Astrocyte of the cerebellum (primary cell): Measurements from ENCODE around the gene PGAM5.

Experiments used
- DNase-seq: peaks from one replicate; pipeline ENCODE4 v3.0.0-alpha.2; 2011; ENCODE audit warnings: low read depth
- H3K4me3 ChIP-seq: 2 replicates; pipeline ENCODE4 v1.5.1; 2011; ENCODE audit warnings: mild to moderate bottlenecking, low read depth, low read length, moderate library complexity
- in situ Hi-C: cut with HindIII; loops from 2 replicates; pipeline ENCODE4 v1.10.0; 2017; ENCODE audit warnings: low sequenced_read_pairs
- TF ChIP-seq, protein P1 (sequence below): IDR thresholded peaks from 2 replicates; pipeline ENCODE4 v1.5.1; 2012; ENCODE audit warnings: low read length, low read depth, moderate library complexity, mild to moderate bottlenecking; ENCODE audit errors: missing control alignments

PGAM5 gene

DNA sequence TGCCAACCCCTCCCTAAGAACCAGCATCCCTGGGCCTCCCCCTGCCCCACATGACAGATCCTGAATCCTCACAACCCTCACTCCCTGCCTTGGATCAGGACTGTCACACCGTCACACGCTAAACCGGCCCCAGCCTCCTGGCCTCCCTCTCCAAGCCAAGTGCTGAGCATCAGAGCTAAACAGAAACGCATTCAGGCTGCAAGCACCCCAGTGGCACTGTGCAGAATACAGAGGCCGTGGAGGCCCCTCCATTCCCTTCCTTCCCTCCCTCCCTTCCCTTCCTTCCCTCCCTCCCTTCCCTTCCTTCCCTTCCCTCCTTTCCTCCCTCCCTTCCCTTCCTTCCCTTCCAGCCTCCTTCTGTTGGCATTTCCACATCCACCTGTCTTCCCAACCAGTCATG, 36.1 kb upstream of the PGAM5 start:
- in situ Hi-C loops, result no loop called here
- no peak overlapping the region for H3K4me3 ChIP-seq
- TF ChIP-seq, protein P1, sequence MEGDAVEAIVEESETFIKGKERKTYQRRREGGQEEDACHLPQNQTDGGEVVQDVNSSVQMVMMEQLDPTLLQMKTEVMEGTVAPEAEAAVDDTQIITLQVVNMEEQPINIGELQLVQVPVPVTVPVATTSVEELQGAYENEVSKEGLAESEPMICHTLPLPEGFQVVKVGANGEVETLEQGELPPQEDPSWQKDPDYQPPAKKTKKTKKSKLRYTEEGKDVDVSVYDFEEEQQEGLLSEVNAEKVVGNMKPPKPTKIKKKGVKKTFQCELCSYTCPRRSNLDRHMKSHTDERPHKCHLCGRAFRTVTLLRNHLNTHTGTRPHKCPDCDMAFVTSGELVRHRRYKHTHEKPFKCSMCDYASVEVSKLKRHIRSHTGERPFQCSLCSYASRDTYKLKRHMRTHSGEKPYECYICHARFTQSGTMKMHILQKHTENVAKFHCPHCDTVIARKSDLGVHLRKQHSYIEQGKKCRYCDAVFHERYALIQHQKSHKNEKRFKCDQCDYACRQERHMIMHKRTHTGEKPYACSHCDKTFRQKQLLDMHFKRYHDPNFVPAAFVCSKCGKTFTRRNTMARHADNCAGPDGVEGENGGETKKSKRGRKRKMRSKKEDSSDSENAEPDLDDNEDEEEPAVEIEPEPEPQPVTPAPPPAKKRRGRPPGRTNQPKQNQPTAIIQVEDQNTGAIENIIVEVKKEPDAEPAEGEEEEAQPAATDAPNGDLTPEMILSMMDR, result no peak
- no peak for DNase-seq

DNA sequence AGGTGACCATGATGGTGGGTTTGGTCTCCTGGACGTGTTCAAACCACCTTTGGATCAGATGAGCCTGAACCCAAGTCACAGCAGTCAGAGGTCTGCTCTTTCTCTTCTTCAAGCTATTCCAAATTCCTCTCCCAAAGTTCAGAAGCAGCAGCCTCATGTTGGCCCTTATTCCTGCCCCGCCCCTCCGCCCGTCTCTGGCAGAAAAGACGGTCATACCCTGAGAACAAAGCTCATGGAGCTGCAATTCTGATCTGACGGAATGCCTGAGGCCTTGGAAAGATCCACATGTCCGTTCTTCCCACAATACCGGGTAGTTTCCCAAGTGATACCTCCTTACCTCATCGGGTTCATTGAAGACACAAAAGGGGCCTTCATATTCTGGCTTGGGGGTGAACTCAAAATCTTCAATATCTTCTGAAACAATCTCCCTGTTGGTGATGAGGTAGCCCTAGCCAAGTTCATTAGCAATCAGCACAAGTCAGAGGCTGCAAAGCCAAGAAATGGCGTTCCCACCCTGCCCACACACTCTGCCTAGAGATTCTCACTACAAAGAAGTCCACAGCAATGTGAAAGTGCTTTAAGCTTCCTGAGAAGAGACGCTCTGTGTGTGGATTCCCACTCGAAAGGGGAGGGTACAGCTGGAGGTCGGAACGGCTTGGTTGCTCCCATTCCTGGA, 34.7 kb upstream of the PGAM5 start:
- in situ Hi-C loops, result no loop called here
- TF ChIP-seq, protein P1, result no peak

DNA sequence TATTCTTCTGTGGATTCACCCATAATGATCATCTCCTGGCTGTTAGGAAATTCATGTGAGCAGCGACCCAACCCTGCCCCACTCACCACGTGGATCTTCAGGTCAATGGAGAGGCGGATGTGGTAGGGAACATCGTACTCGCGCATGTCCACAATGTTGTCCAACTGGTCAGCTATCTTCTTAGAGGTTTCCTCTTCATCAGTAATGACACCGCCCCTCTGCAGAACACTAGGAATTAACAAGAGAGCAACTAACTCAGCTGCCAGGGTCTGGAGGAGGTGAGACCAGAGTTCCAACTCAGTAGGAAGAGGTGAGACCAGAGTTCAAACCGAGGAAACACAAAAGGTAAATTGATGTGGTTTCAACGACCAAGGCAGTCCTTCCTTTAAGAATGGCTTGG, 33.1 kb upstream of the PGAM5 start:
- no peak overlapping the region for H3K4me3 ChIP-seq
- DNase-seq, result no peak
- TF ChIP-seq, protein P1, result no peak
- in situ Hi-C loops, result no loop called here

More for the DNA sequence above, 34.7 kb upstream of the PGAM5 start:
- DNase-seq, result no peak
- H3K4me3 ChIP-seq, result no peak overlapping the region

DNA sequence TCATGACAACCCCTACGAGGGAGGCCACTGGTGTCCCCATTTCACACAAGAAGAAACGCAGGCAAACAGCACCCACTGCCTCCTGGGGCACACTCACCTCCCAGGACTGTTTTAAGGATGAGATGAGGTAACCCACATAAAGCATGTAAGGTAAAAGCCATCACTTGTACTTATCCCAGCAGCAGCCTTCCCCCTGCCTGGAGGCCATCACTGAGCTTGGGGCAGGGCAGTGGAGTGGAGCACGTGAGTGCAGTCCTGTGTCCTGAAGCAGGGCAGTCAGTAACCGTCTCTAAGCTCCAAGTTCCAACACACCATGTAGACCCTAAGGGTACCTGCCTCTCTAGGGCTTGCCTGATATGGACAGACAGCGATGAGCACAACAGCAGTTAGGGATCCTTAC, 25.2 kb upstream of the PGAM5 start:
- in situ Hi-C loops, result loop anchor here (5.0 kb wide), 1 partner anchor 68 kb away; the partner anchor contains the start of gene P2RX2
- no peak overlapping the region for H3K4me3 ChIP-seq
- DNase-seq, result no peak
- TF ChIP-seq, protein P1, result no peak

DNA sequence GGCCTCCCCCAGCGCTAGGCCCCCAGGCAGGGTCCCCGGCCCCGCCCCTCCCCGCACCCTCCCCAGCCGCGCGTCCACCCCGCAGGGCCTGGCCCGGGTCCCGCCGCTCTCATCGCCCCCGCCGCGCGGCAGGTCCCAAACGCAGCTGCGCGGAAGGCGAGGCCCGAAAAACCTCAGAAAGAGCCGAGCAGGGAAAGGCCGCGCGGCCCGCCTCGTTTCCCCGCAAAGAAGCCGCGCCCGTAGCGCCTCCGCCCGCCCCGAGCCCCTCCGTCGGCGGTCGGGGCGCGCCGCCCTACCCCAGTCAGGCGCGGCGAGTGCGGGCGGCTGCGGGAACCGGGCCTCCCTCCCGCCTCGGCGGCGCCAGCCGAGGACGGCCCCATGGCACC, 23.8 kb upstream of the PGAM5 start:
- TF ChIP-seq, protein P1, result no peak
- in situ Hi-C loops, result loop anchor here (5.0 kb wide), 1 partner anchor 70 kb away; the partner anchor contains the start of gene P2RX2
- no peak for DNase-seq
- H3K4me3 ChIP-seq, result peak overlapping the region; percentile 63

DNA sequence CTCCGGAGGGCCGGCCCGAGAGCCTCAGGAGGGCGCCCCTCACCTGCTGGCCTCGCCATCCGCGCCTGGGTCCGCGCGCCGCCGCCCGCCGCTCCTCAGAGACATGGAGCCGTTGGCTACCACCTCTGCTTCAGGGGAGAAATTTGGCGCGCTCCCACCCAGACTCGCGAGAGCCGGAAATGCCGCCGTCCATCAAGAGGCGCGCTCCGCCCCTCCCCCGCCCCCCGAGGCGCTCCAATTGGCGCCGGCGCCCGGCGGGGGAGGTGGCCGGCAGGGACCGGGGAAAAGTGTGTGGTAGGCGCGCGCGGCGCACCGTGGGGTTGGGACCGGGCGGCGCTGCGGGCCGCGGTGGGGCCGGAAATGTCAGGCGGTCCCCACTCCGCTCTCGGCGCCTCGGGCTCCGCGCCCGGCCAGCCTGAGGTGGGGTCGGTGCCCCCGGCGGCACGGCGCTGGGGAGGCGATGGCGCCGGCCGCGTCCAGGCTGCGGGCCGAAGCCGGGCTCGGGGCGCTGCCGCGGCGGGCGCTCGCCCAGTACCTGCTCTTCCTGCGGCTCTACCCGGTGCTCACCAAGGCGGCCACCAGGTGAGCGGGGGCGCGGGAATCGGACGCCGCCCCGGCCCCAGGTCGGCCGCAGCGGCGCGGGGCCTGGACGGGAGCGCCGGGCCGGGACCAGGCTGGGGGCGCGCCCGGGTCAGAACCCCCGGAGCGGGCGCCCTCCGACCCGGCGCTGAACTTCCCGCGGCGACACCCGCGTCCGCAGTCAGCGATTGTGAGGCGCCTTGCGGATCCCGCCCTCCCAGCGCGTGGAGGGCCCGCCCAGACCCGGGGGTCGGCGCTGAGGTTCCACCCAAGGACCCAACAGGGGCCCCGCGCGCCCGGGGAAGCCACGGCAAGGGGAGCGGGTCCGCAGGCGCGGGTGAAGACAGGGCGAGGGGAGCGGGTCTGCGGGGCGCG, 23.2 kb upstream of the PGAM5 start, which contains the start of the genes POLE and PXMP2:
Gene POLE, minus strand, starts transcription at position 132 of the 954 bp plus-strand sequence. Its CDS starts 27 bp downstream, at position 105.
Gene PXMP2, plus strand, starts transcription at position 377 of the 954 bp plus-strand sequence. Its CDS starts 84 bp downstream, at position 461.
- in situ Hi-C loops, result loop anchor here (5.0 kb wide), 1 partner anchor 70 kb away; the partner anchor contains the start of gene P2RX2
- DNase-seq, result peak; percentile 87
- peak within 1 kb of the TSS; percentile 63 for H3K4me3 ChIP-seq
- TF ChIP-seq, protein P1, result no peak
